ENCODE data around the gene SLC38A1. TPM values are rescaled to one million over a fixed set of nuclear protein-coding genes. Genes with fewer than 3 reads are reported as not detected.
A peak's percentile ranks its signal among the peaks of the same experiment; 100 is the strongest.

Gene SLC38A1
- total RNA-seq, 1 experiment from 2014 or later: 155 TPM

DNA sequence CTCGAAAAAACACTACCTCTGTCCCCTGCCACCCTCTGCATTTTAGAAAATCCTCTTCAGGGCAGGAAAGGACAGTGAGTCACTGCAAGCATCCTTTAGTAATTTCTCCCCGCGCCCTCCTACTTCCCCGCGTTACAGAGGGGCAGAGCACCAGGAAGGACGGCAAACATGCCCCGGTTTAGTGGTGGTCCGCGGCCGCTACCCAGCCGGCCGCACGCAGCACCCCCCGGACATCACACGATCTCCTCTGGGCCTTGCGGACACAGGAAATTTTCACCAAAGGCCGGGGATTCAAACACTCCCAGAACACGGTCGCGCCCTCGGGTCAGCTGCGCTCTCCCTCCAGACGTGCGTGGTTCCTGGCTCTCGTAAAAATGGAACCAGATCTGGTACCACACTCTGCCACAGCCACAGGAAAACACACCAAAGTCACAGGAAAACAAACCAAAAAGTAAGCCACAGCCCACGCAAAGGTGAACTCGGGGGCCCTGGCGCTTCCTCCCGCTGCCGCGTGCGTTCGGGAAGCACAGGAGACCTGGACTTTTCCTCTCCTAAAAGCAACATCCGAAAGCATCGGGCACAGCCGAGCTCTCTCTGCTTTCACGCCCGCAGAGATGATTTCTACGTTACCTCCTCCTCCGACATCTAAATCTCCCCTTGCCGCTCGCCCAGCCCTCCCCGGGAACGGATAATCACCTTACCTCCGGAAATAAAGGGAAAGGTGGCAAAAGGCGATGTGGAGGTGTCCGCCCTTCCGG is 839 bp downstream of the SLC38A1 start (continued):
- TF ChIP-seq TCF7L2 (IDR thresholded peaks at IDR 0.05; ENCODE audit: borderline replicate concordance, extremely low read depth, insufficient read depth, insufficient read length) (no peak), YY1 (IDR thresholded peaks at IDR 0.05; ENCODE audit: extremely low read depth, insufficient replicate concordance, low read depth, low read length) (no peak), ELF1 (IDR thresholded peaks at IDR 0.05; ENCODE audit: borderline replicate concordance, low read depth) (no peak), POLR2AphosphoS5 (IDR thresholded peaks at IDR 0.05; ENCODE audit: low read depth, low read length) (no peak), POLR2A (IDR thresholded peaks at IDR 0.05; ENCODE audit: borderline replicate concordance, extremely low read depth, insufficient read depth, insufficient read length) (no peak), ZFX (IDR thresholded peaks at IDR 0.05) (no peak)
- TF ChIP-seq, protein P1, sequence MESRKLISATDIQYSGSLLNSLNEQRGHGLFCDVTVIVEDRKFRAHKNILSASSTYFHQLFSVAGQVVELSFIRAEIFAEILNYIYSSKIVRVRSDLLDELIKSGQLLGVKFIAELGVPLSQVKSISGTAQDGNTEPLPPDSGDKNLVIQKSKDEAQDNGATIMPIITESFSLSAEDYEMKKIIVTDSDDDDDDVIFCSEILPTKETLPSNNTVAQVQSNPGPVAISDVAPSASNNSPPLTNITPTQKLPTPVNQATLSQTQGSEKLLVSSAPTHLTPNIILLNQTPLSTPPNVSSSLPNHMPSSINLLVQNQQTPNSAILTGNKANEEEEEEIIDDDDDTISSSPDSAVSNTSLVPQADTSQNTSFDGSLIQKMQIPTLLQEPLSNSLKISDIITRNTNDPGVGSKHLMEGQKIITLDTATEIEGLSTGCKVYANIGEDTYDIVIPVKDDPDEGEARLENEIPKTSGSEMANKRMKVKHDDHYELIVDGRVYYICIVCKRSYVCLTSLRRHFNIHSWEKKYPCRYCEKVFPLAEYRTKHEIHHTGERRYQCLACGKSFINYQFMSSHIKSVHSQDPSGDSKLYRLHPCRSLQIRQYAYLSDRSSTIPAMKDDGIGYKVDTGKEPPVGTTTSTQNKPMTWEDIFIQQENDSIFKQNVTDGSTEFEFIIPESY (IDR thresholded peaks at IDR 0.05; ENCODE audit: extremely low read depth, insufficient replicate concordance, low read length): no peak
- TF ChIP-seq, protein P2, sequence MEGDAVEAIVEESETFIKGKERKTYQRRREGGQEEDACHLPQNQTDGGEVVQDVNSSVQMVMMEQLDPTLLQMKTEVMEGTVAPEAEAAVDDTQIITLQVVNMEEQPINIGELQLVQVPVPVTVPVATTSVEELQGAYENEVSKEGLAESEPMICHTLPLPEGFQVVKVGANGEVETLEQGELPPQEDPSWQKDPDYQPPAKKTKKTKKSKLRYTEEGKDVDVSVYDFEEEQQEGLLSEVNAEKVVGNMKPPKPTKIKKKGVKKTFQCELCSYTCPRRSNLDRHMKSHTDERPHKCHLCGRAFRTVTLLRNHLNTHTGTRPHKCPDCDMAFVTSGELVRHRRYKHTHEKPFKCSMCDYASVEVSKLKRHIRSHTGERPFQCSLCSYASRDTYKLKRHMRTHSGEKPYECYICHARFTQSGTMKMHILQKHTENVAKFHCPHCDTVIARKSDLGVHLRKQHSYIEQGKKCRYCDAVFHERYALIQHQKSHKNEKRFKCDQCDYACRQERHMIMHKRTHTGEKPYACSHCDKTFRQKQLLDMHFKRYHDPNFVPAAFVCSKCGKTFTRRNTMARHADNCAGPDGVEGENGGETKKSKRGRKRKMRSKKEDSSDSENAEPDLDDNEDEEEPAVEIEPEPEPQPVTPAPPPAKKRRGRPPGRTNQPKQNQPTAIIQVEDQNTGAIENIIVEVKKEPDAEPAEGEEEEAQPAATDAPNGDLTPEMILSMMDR (IDR thresholded peaks at IDR 0.05 in 2 of 3, conservative IDR thresholded peaks at IDR 0.05 in 1 of 3; ENCODE audit: borderline replicate concordance in 1 of 3, insufficient read depth in 1 of 3, low read depth in 2 of 3, low read length in 2 of 3): no peak

DNA sequence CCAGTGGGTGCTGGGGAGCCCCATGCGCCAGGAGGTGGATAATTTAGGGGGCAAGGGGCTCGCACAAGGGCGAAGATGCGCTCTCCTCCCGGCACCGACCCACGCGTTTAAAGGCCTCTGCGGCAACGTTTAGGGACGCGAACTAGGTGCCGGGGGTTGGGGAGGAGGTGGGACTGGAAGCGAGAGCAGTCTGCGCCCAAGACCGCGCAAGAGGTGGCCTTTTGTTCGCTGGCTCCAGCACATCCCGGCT is 1.3 kb downstream of the SLC38A1 start:
- DNase-seq (ENCODE audit: low read depth, low spot score) (no peak), ATAC-seq (no peak)
- Histone ChIP-seq H3K79me2 (ENCODE audit: insufficient read depth, low read length) (peaks cover 63% of the 10 kb centered on the region), H4K20me1 (ENCODE audit: insufficient read depth) (peaks cover 13% of the 10 kb centered on the region; the same call in 1 of the 2 replicates), H3K9me2 (ENCODE audit: insufficient read depth) (no peaks in the 10 kb centered on the region), H3K4me2 (ENCODE audit: low read length) (peak overlapping the region; percentile 83), H3K9ac (ENCODE audit: low read length) (peak overlapping the region; percentile 98), H3K27me3 (ENCODE audit: insufficient read depth, low read length) (no peaks in the 10 kb centered on the region), H3K4me3 (replicated peaks in 1 of 2; ENCODE audit: low read depth in 1 of 2, low read length in 2 of 2) (peak overlapping the region; percentile 69 to 95), H3K36me3 (ENCODE audit: control insufficient read depth in 1 of 2, insufficient read depth in 2 of 2, low read length in 2 of 2) (no peaks in the 10 kb centered on the region; a peak in 1 of 4 replicates), H3K9me3 (ENCODE audit: control insufficient read depth in 1 of 2, insufficient read depth in 1 of 2, low read depth in 1 of 2, low read length in 2 of 2) (no peaks in the 10 kb centered on the region), H2AFZ (ENCODE audit: low read depth, low read length, poor library complexity, severe bottlenecking) (no peak overlapping the region), H3K27ac (ENCODE audit: low read depth, low read length) (peak overlapping the region; percentile 76), H3K4me1 (ENCODE audit: control insufficient read depth in 1 of 2, insufficient read depth in 2 of 2, low read length in 2 of 2) (peaks cover 34 to 61% of the 10 kb centered on the region in 2 experiments)
- no peak for TF ChIP-seq ZNF274 (IDR thresholded peaks at IDR 0.05; ENCODE audit: low read depth, low read length)
- TF ChIP-seq, protein P3, sequence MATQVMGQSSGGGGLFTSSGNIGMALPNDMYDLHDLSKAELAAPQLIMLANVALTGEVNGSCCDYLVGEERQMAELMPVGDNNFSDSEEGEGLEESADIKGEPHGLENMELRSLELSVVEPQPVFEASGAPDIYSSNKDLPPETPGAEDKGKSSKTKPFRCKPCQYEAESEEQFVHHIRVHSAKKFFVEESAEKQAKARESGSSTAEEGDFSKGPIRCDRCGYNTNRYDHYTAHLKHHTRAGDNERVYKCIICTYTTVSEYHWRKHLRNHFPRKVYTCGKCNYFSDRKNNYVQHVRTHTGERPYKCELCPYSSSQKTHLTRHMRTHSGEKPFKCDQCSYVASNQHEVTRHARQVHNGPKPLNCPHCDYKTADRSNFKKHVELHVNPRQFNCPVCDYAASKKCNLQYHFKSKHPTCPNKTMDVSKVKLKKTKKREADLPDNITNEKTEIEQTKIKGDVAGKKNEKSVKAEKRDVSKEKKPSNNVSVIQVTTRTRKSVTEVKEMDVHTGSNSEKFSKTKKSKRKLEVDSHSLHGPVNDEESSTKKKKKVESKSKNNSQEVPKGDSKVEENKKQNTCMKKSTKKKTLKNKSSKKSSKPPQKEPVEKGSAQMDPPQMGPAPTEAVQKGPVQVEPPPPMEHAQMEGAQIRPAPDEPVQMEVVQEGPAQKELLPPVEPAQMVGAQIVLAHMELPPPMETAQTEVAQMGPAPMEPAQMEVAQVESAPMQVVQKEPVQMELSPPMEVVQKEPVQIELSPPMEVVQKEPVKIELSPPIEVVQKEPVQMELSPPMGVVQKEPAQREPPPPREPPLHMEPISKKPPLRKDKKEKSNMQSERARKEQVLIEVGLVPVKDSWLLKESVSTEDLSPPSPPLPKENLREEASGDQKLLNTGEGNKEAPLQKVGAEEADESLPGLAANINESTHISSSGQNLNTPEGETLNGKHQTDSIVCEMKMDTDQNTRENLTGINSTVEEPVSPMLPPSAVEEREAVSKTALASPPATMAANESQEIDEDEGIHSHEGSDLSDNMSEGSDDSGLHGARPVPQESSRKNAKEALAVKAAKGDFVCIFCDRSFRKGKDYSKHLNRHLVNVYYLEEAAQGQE (IDR thresholded peaks at IDR 0.05; ENCODE audit: low read depth): no peak
- TF ChIP-seq JUND (IDR thresholded peaks at IDR 0.05): no peak
- TF ChIP-seq, protein P4, sequence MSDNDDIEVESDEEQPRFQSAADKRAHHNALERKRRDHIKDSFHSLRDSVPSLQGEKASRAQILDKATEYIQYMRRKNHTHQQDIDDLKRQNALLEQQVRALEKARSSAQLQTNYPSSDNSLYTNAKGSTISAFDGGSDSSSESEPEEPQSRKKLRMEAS (IDR thresholded peaks at IDR 0.05): 0 out of 2 replicates have a peak, but pooled peaks have one; percentile 0
- ChIA-PET RAD21 (ENCODE audit: low non-redundant PET in 1 of 2, low total read pairs in 2 of 2, uncharacterized antibody in 2 of 2, unreplicated experiment in 2 of 2) (no interaction called here), CTCF (no interaction called here), POLR2A (no interaction called here)
- BruUV-seq (replicated peaks): no TSS peak
- intact Hi-C loops (cut with micrococcal nuclease): loop anchor here (5.0 to 10.0 kb wide), 3 partner anchors 90 to 410 kb away; no protein-coding TSS in a partner anchor

All from HCT116 (cell line).